Naive thymus-derived CD4-positive, alpha-beta T cell (primary cell): ENCODE measurements around the gene MECP2. TPM values are rescaled to one million over a fixed set of nuclear protein-coding genes. Genes with fewer than 3 reads are reported as not detected.
A peak's percentile ranks its signal among the peaks of the same experiment; 100 is the strongest.

ENCODE experiments used
- ATAC-seq: fragments of 150-1000 bp; cut with Tn5 transposase; 2 replicates; pipeline ENCODE4 v1.10.0; 2021; ENCODE audit warnings: mild to moderate bottlenecking, moderate library complexity
- CTCF ChIA-PET: fragments of 350-600 bp; sonication (Branson Sonifier 250); formaldehyde crosslinking; loops from one replicate; lab custom pipeline; 2021; ENCODE audit warnings: antibody characterized with exemption; lab: Charles Lee
- POLR2A ChIA-PET: fragments of 350-600 bp; sonication (Branson Sonifier 250); formaldehyde crosslinking; loops from one replicate; lab custom pipeline; 2021; ENCODE audit warnings: antibody characterized with exemption, inconsistent platforms; lab: Charles Lee
- DNase-seq, 9 donors: peaks; one replicate each; pipeline versions ENCODE4 v3.0.0 to v3.0.0-alpha.2; 2020 to 2022; ENCODE audit warnings: mixed read lengths in 1 of 9
- H3K27ac ChIP-seq: one replicate; pipeline ENCODE4 v1.7.0; 2013; ENCODE audit warnings: mild to moderate bottlenecking, low read depth, low read length, moderate library complexity
- H3K27me3 ChIP-seq, 2 donors: one replicate each; pipeline ENCODE4 v1.7.0; 2013; ENCODE audit warnings: low read length in 2 of 2, mild to moderate bottlenecking in 2 of 2, moderate library complexity in 2 of 2; ENCODE audit not compliant: control insufficient read depth in 2 of 2, insufficient read depth in 2 of 2
- H3K36me3 ChIP-seq, 3 experiments: 1 replicate in 2 of 3; 2 replicates in 1 of 3; pipeline ENCODE4 v1.7.0; 2013; ENCODE audit warnings: low read length in 3 of 3, mild to moderate bottlenecking in 3 of 3, moderate library complexity in 1 of 3; ENCODE audit not compliant: insufficient read depth in 3 of 3, control insufficient read depth in 2 of 3
- H3K4me1 ChIP-seq, 2 donors: one replicate each; pipeline ENCODE4 v1.7.0; 2013; ENCODE audit warnings: low read length in 2 of 2, mild to moderate bottlenecking in 2 of 2, moderate library complexity in 1 of 2; ENCODE audit not compliant: control insufficient read depth in 2 of 2, insufficient read depth in 2 of 2
- H3K4me3 ChIP-seq: 2 replicates; pipeline ENCODE4 v1.7.0; 2013; ENCODE audit warnings: mild to moderate bottlenecking, low read length
- H3K9me3 ChIP-seq, 3 experiments: 1 replicate in 2 of 3; 2 replicates in 1 of 3; pipeline ENCODE4 v1.7.0; 2013; ENCODE audit warnings: low read length in 3 of 3; ENCODE audit not compliant: control insufficient read depth in 2 of 3
- H3K27ac Mint-ChIP-seq, 9 donors: one replicate each; pipeline ENCODE4 v1.8.0; 2020 to 2022; ENCODE audit warnings: mixed read lengths in 9 of 9, mild to moderate bottlenecking in 8 of 9, moderate library complexity in 5 of 9, inconsistent platforms in 2 of 9
- H3K27me3 Mint-ChIP-seq, 5 donors: one replicate each; pipeline ENCODE4 v1.8.0; 2021 to 2022; ENCODE audit warnings: mixed read lengths in 5 of 5, mild to moderate bottlenecking in 1 of 5
- H3K36me3 Mint-ChIP-seq, 5 donors: one replicate each; pipeline ENCODE4 v1.8.0; 2020 to 2022; ENCODE audit warnings: mixed read lengths in 5 of 5, mild to moderate bottlenecking in 3 of 5, inconsistent platforms in 1 of 5
- H3K4me1 Mint-ChIP-seq, 7 donors: one replicate each; pipeline ENCODE4 v1.8.0; 2020 to 2022; ENCODE audit warnings: mixed read lengths in 7 of 7, mild to moderate bottlenecking in 3 of 7, inconsistent platforms in 1 of 7
- H3K4me3 Mint-ChIP-seq, 10 donors: one replicate each; pipeline ENCODE4 v1.8.0; 2020 to 2022; ENCODE audit warnings: mild to moderate bottlenecking in 10 of 10, mixed read lengths in 10 of 10, moderate library complexity in 6 of 10, inconsistent platforms in 2 of 10
- H3K9me3 Mint-ChIP-seq, 11 donors: one replicate each; pipeline ENCODE4 v1.8.0; 2020 to 2022; ENCODE audit warnings: mixed read lengths in 11 of 11, mild to moderate bottlenecking in 4 of 11, inconsistent platforms in 1 of 11, moderate library complexity in 1 of 11
- intact Hi-C, 2 donors: fragments of 100-400 bp; cut with micrococcal nuclease; formaldehyde crosslinking; loops; one replicate each; pipeline ENCODE4 v1.15.1; 2023
- polyA plus RNA-seq, 2 donors: library from polyadenylated mRNA; unstranded; fragments of 300-500 nt; fragmentation: Illumina TruSeq; gene quantifications; one replicate each; pipeline ENCODE4 v1.2.3, GENCODE V29; 2021
- total RNA-seq, 6 experiments: library from RNA in 5 of 6; stranded (reverse) in 5 of 6; gene quantifications; 1 replicate in 5 of 6; 2 replicates in 1 of 6; pipeline ENCODE4 v1.2.3 and lab custom pipeline; 2021 to 2026

Gene MECP2
- total and polyA plus RNA-seq, 7 experiments from 2014 or later: 12.1 to 155 (median 97.9) TPM

GRCh38 chrX:154006947-154007346 lies 90.6 kb downstream of the MECP2 start:
- ChIA-PET CTCF (no interaction called here), POLR2A (no interaction called here)
- Histone ChIP-seq H3K4me1 (peaks cover 0 to 1% of the 10 kb centered on the region in 2 donors), H3K36me3 (peaks cover 0 to 12% (median 0%) of the 10 kb centered on the region in 3 experiments), H3K27me3 (no peaks in the 10 kb centered on the region), H3K27ac (no peak overlapping the region), H3K9me3 (no peaks in the 10 kb centered on the region), H3K4me3 (no peak overlapping the region)
- H3K36me3 Mint-ChIP-seq: peaks cover 0 to 11% (median 4%) of the 10 kb centered on the region in 5 donors
- peaks cover 0 to 16% (median 11%) of the 10 kb centered on the region in 7 donors for H3K4me1 Mint-ChIP-seq
- ATAC-seq (no peak), DNase-seq (no peak)
- intact Hi-C loops: no loop called here
- H3K27ac Mint-ChIP-seq: no peak overlapping the region
- no peak overlapping the region for H3K4me3 Mint-ChIP-seq
- no peaks in the 10 kb centered on the region for H3K27me3 Mint-ChIP-seq
- H3K9me3 Mint-ChIP-seq: no peaks in the 10 kb centered on the region

GRCh38 chrX:154004315-154004714 lies 93.2 kb downstream of the MECP2 start:
- Histone ChIP-seq H3K4me3 (no peak overlapping the region), H3K27ac (no peak overlapping the region), H3K36me3 (no peaks in the 10 kb centered on the region), H3K9me3 (no peaks in the 10 kb centered on the region), H3K27me3 (no peaks in the 10 kb centered on the region), H3K4me1 (peaks cover 0 to 4% of the 10 kb centered on the region in 2 donors)
- peaks cover 0 to 13% (median 4%) of the 10 kb centered on the region in 5 donors for H3K36me3 Mint-ChIP-seq
- ChIA-PET POLR2A (no interaction called here), CTCF (no interaction called here)
- intact Hi-C loops: no loop called here
- ATAC-seq: no peak
- no peak for DNase-seq
- peaks cover 0 to 20% (median 15%) of the 10 kb centered on the region in 7 donors for H3K4me1 Mint-ChIP-seq
- peak overlapping the region in 2 of 9 donors; percentile 6 to 53 for H3K27ac Mint-ChIP-seq
- H3K4me3 Mint-ChIP-seq: no peak overlapping the region
- H3K9me3 Mint-ChIP-seq: no peaks in the 10 kb centered on the region
- no peaks in the 10 kb centered on the region for H3K27me3 Mint-ChIP-seq

- no peaks in the 10 kb centered on the region for H3K36me3 ChIP-seq
- peak overlapping the region in 7 of 9 donors; percentile 36 to 89 (median 57) for H3K27ac Mint-ChIP-seq
- POLR2A ChIA-PET: interaction anchor here (0.6 to 2.6 kb wide), 7 partner anchors 12 to 545 kb away, joined by 3 to 6 read pairs (median 3); partner anchors contain the start of gene HCFC1
- peaks cover 0 to 4% of the 10 kb centered on the region in 2 donors for H3K4me1 ChIP-seq
- ATAC-seq: peak; percentile 93
- no peaks in the 10 kb centered on the region for H3K27me3 ChIP-seq
- H3K27ac ChIP-seq: no peak overlapping the region
- CTCF ChIA-PET: interaction anchor here (0.7 kb wide), 1 partner anchor 10 kb away, joined by 3 read pairs; no protein-coding TSS in a partner anchor
- no peaks in the 10 kb centered on the region for H3K9me3 Mint-ChIP-seq
- H3K4me3 ChIP-seq: peak overlapping the region; percentile 51
- intact Hi-C loops: no loop called here
- H3K36me3 Mint-ChIP-seq: peaks cover 0 to 9% (median 0%) of the 10 kb centered on the region in 5 donors
- peak overlapping the region; percentile 66 to 82 (median 75) for H3K4me3 Mint-ChIP-seq
- DNase-seq: peak in 1 of 9 donors; percentile 23
- no peaks in the 10 kb centered on the region for H3K27me3 Mint-ChIP-seq
- H3K4me1 Mint-ChIP-seq: peaks cover 0 to 20% (median 15%) of the 10 kb centered on the region in 7 donors
- H3K9me3 ChIP-seq: no peaks in the 10 kb centered on the region
These were observed 95.2 kb downstream of the MECP2 start for GRCh38 chrX:154002215-154002719.

GRCh38 chrX:154000051-154000450 lies 97.5 kb downstream of the MECP2 start:
- H3K27me3 ChIP-seq: no peaks in the 10 kb centered on the region
- Mint-ChIP-seq H3K4me3 (no peak overlapping the region), H3K9me3 (peaks cover 0 to 2% (median 0%) of the 10 kb centered on the region in 11 donors), H3K36me3 (peaks cover 0 to 4% (median 0%) of the 10 kb centered on the region in 5 donors), H3K27ac (no peak overlapping the region), H3K27me3 (no peaks in the 10 kb centered on the region), H3K4me1 (peaks cover 0 to 20% (median 15%) of the 10 kb centered on the region in 7 donors)
- DNase-seq (no peak), ATAC-seq (no peak)
- ChIA-PET CTCF (no interaction called here), POLR2A (interaction anchor here (2.6 kb wide), 1 partner anchor 19 kb away, joined by 6 read pairs; no protein-coding TSS in a partner anchor)
- no peaks in the 10 kb centered on the region for H3K9me3 ChIP-seq
- peaks cover 0 to 4% of the 10 kb centered on the region in 2 donors for H3K4me1 ChIP-seq
- no peaks in the 10 kb centered on the region for H3K36me3 ChIP-seq
- intact Hi-C loops: no loop called here
- no peak overlapping the region for H3K27ac ChIP-seq
- H3K4me3 ChIP-seq: no peak overlapping the region

- Mint-ChIP-seq H3K27ac (no peak overlapping the region), H3K36me3 (peaks cover 0 to 4% (median 0%) of the 10 kb centered on the region in 5 donors), H3K4me3 (no peak overlapping the region), H3K9me3 (peaks cover 0 to 2% (median 0%) of the 10 kb centered on the region in 11 donors), H3K4me1 (peaks cover 0 to 20% (median 15%) of the 10 kb centered on the region in 7 donors), H3K27me3 (no peaks in the 10 kb centered on the region)
- Histone ChIP-seq H3K9me3 (no peaks in the 10 kb centered on the region), H3K27ac (no peak overlapping the region), H3K27me3 (no peaks in the 10 kb centered on the region), H3K36me3 (no peaks in the 10 kb centered on the region), H3K4me3 (no peak overlapping the region), H3K4me1 (peaks cover 0 to 4% of the 10 kb centered on the region in 2 donors)
- ATAC-seq (no peak), DNase-seq (no peak)
- intact Hi-C loops: no loop called here
- ChIA-PET CTCF (no interaction called here), POLR2A (no interaction called here)
These were observed 98.0 kb downstream of the MECP2 start for GRCh38 chrX:153999359-154000037.

GRCh38 chrX:153995504-153995903 lies 102.0 kb downstream of the MECP2 start:
- no peak for ATAC-seq
- H3K36me3 Mint-ChIP-seq: no peaks in the 10 kb centered on the region
- DNase-seq: no peak
- H3K9me3 ChIP-seq: no peaks in the 10 kb centered on the region
- ChIA-PET CTCF (no interaction called here), POLR2A (interaction anchor here (1.2 to 1.4 kb wide), 2 partner anchors 12 to 18 kb away, joined by 4 read pairs; no protein-coding TSS in a partner anchor)
- no peak overlapping the region for H3K27ac Mint-ChIP-seq
- peaks cover 0 to 10% (median 6%) of the 10 kb centered on the region in 7 donors for H3K4me1 Mint-ChIP-seq
- H3K27me3 ChIP-seq: no peaks in the 10 kb centered on the region
- peaks cover 0 to 3% (median 0%) of the 10 kb centered on the region in 11 donors for H3K9me3 Mint-ChIP-seq
- no peak overlapping the region for H3K27ac ChIP-seq
- intact Hi-C loops: no loop called here
- H3K4me3 ChIP-seq: no peak overlapping the region
- H3K27me3 Mint-ChIP-seq: no peaks in the 10 kb centered on the region
- H3K4me3 Mint-ChIP-seq: no peak overlapping the region
- H3K36me3 ChIP-seq: no peaks in the 10 kb centered on the region
- H3K4me1 ChIP-seq: peaks cover 0 to under 1% of the 10 kb centered on the region in 2 donors
